ENCODE results near the gene PTX4. TPM values are rescaled to one million over a fixed set of nuclear protein-coding genes. Genes with fewer than 3 reads are reported as not detected.

Gene PTX4
- total RNA-seq, 1 experiment from 2014 or later: not detected

DNA sequence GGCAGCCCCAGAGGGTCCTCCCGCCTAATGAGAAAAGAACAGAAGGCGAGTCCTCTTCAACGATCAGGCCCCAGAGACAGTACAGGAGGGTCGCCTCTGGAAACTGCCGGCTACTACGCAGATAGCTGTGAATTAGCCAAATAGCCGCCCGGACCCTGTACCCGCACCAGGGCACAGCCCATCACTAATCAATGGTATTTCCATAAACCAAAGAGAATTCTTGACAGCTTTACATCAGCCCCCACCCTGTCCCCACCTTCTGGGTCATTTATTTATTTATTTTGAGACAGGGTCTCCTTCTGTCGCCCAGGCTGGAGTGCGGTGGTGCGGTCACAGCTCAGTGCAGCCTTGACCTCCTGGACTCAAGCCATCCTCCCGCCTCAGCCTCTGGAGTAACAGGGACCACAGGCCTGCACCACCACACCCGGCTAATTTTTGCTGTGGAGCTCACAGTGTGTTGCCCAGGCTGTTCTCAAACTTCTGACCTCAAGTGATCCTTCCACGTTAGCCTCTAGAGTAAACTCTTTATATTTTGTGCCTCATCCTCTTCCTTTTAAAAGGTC is 13.1 kb downstream of the PTX4 start:
- Histone ChIP-seq H4K20me1 (ENCODE audit: control insufficient read depth, insufficient read depth, insufficient read length) (no peaks in the 10 kb centered on the region), H2BK12ac (ENCODE audit: insufficient read length, low read depth, low read length) (no peak overlapping the region), H4K8ac (replicated peaks; ENCODE audit: insufficient read length, low read depth, low read length) (no peak overlapping the region), H3K4me1 (ENCODE audit: insufficient read depth, low read length) (peaks cover 4% of the 10 kb centered on the region), H3T11ph (ENCODE audit: low read length) (no peak overlapping the region), H3K9me3 (ENCODE audit: control insufficient read depth, low read depth, low read length) (peaks cover 8% of the 10 kb centered on the region), H2BK5ac (ENCODE audit: insufficient read length, low read length) (no peak overlapping the region), H3K23me2 (ENCODE audit: insufficient read length, low read depth, low read length, poor library complexity, severe bottlenecking) (peaks cover 11% of the 10 kb centered on the region), H3K56ac (ENCODE audit: insufficient read length, low read depth, low read length) (no peak overlapping the region), H2BK15ac (ENCODE audit: low read depth, low read length) (no peak overlapping the region), H3K79me1 (ENCODE audit: insufficient read depth, low read depth, low read length, poor library complexity, severe bottlenecking) (peaks cover 10% of the 10 kb centered on the region), H3K4me2 (ENCODE audit: insufficient read depth, insufficient read length, low read length) (peak overlapping the region; percentile 53), H2BK20ac (ENCODE audit: low read depth, low read length, poor library complexity, severe bottlenecking) (no peak overlapping the region), H3K27me3 (ENCODE audit: insufficient read depth, low read length) (no peaks in the 10 kb centered on the region), H4K5ac (ENCODE audit: insufficient read length, low read depth, low read length) (no peak overlapping the region), H2BK120ac (ENCODE audit: low read depth, low read length, poor library complexity, severe bottlenecking) (no peak overlapping the region), H3K27ac (ENCODE audit: insufficient read length, low read depth, low read length) (no peak overlapping the region), H3K23ac (ENCODE audit: insufficient read length, low read depth, low read length) (no peak overlapping the region), H3K14ac (ENCODE audit: insufficient read depth, low read length) (no peak overlapping the region), H2AFZ (ENCODE audit: low read length) (no peak overlapping the region), H3K4ac (ENCODE audit: low read depth, low read length) (no peak overlapping the region), H4K91ac (ENCODE audit: insufficient read length, low read depth, low read length) (no peak overlapping the region), H3K79me2 (ENCODE audit: insufficient read depth, low read length) (peaks cover 11% of the 10 kb centered on the region; the same call in 1 of the 2 replicates), H3K9ac (ENCODE audit: extremely low read depth, insufficient read length, low read length) (peak overlapping the region; percentile 42), H2AK5ac (ENCODE audit: insufficient read length, low read length) (no peak overlapping the region), H3K18ac (ENCODE audit: insufficient read length, low read depth, low read length) (peak overlapping the region; percentile 12)
- TF ChIP-seq, protein P1, sequence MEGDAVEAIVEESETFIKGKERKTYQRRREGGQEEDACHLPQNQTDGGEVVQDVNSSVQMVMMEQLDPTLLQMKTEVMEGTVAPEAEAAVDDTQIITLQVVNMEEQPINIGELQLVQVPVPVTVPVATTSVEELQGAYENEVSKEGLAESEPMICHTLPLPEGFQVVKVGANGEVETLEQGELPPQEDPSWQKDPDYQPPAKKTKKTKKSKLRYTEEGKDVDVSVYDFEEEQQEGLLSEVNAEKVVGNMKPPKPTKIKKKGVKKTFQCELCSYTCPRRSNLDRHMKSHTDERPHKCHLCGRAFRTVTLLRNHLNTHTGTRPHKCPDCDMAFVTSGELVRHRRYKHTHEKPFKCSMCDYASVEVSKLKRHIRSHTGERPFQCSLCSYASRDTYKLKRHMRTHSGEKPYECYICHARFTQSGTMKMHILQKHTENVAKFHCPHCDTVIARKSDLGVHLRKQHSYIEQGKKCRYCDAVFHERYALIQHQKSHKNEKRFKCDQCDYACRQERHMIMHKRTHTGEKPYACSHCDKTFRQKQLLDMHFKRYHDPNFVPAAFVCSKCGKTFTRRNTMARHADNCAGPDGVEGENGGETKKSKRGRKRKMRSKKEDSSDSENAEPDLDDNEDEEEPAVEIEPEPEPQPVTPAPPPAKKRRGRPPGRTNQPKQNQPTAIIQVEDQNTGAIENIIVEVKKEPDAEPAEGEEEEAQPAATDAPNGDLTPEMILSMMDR (conservative IDR thresholded peaks at IDR 0.05): no peak
- no peak for DNase-seq
- Mint-ChIP-seq H3K4me1 (peaks cover 10 to 15% of the 10 kb centered on the region in 2 experiments), H3K27me3 (ENCODE audit: low read depth) (peaks cover 31% of the 10 kb centered on the region), H3K9me3 (peaks cover 19 to 30% of the 10 kb centered on the region in 2 experiments), H3K36me3 (ENCODE audit: insufficient read depth in 1 of 3, low read depth in 3 of 3) (peaks cover 0 to 2% (median 0%) of the 10 kb centered on the region in 3 experiments; a peak in 3 of 7 replicates), H3K4me3 (peak overlapping the region; percentile 75 to 84), H3K27ac (no peak overlapping the region; a peak in 2 of 7 replicates)
- no CpG with 5 or more reads among the region's 15 CpGs for WGBS (ENCODE audit: extremely low coverage, insufficient read length, low lambda C conversion rate)

Data from H9 (cell line).